DLD1 (cell line): ENCODE results near the gene SLC6A7.
"Not testable (repeated sequence)": the region's sequence is repeated elsewhere in the genome, so short reads cannot be mapped to it uniquely, and the experiment has no call there.

Experiments used
- in situ Hi-C: cut with HindIII; loops from 2 replicates; pipeline ENCODE4 v1.10.0; 2017; ENCODE audit warnings: low sequenced_read_pairs

The SLC6A7 gene

GRCh38 chr5:150215979-150216944 is 26.4 kb downstream of the SLC6A7 start:
- in situ Hi-C loops: no loop called here

- in situ Hi-C loops: no loop called here
Measured at GRCh38 chr5:150217038-150217437, 27.2 kb downstream of the SLC6A7 start.

GRCh38 chr5:150217873-150218692 is 28.2 kb downstream of the SLC6A7 start:
- in situ Hi-C loops: no loop called here

GRCh38 chr5:150218693-150219035 is 28.8 kb downstream of the SLC6A7 start:
- in situ Hi-C loops: no loop called here

GRCh38 chr5:150219142-150219541 is 29.3 kb downstream of the SLC6A7 start:
- in situ Hi-C loops: no loop called here

GRCh38 chr5:150219861-150220260 is 30.0 kb downstream of the SLC6A7 start:
- in situ Hi-C loops: no loop called here

GRCh38 chr5:150221471-150221870 is 31.6 kb downstream of the SLC6A7 start:
- in situ Hi-C loops: no loop called here

- in situ Hi-C loops: no loop called here
Measured at GRCh38 chr5:150222906-150223305, 33.0 kb downstream of the SLC6A7 start.

GRCh38 chr5:150223474-150223873 is 33.6 kb downstream of the SLC6A7 start:
- in situ Hi-C loops: no loop called here

- in situ Hi-C loops: no loop called here
Measured at GRCh38 chr5:150224483-150225027, 34.7 kb downstream of the SLC6A7 start.

- in situ Hi-C loops: no loop called here
Measured at GRCh38 chr5:150227036-150227435, 37.2 kb downstream of the SLC6A7 start.

GRCh38 chr5:150227606-150228273 is 37.9 kb downstream of the SLC6A7 start:
- in situ Hi-C loops: no loop called here

GRCh38 chr5:150229571-150229970 is 39.7 kb downstream of the SLC6A7 start:
- in situ Hi-C loops: no loop called here

GRCh38 chr5:150230842-150231241 is 41.0 kb downstream of the SLC6A7 start:
- in situ Hi-C loops: no loop called here

- in situ Hi-C loops: not testable (repeated sequence)
Measured at GRCh38 chr5:150233706-150234105, 43.8 kb downstream of the SLC6A7 start.

- in situ Hi-C loops: no loop called here
Measured at GRCh38 chr5:150234576-150235499, 45.0 kb downstream of the SLC6A7 start.

- in situ Hi-C loops: no loop called here
Measured at GRCh38 chr5:150235500-150235854, 45.6 kb downstream of the SLC6A7 start.

GRCh38 chr5:150236313-150236712 is 46.5 kb downstream of the SLC6A7 start:
- in situ Hi-C loops: no loop called here

- in situ Hi-C loops: no loop called here
Measured at GRCh38 chr5:150236981-150237754, 47.3 kb downstream of the SLC6A7 start.
